Endothelial cell of umbilical vein (primary cell): Measurements from ENCODE around the gene ETS2. TPM values are rescaled to one million over a fixed set of nuclear protein-coding genes. Genes with fewer than 3 reads are reported as not detected.

Experiments
- BruUV-seq: library from RNA; stranded (reverse); fragments of 400-500 nt; replicated peaks from 2 replicates; lab custom pipeline; 2021; lab: Mats Ljungman, UMichigan
- CTCF ChIA-PET: fragments of 300-600, 350-600 bp; sonication (Branson Sonifier 250); formaldehyde crosslinking; loops from one replicate; lab custom pipeline; 2021; ENCODE audit warnings: antibody characterized with exemption, inconsistent platforms; lab: Charles Lee
- POLR2A ChIA-PET: fragments of 300-600, 350-600 bp; sonication (Branson Sonifier 250); formaldehyde crosslinking; loops from one replicate; lab custom pipeline; 2021; ENCODE audit warnings: antibody characterized with exemption, inconsistent platforms; lab: Charles Lee
- DNase-seq: peaks from one replicate; pipeline ENCODE4 v3.0.0-alpha.2; 2011; ENCODE audit warnings: low read depth, low spot score
- FAIRE-seq: peaks from 2 replicates; lab custom pipeline; 2011; peaks lifted over from hg19 to GRCh38; lab: Jason Lieb, UNC
- H2AFZ ChIP-seq: 2 replicates; pipeline ENCODE4 v1.6.0; 2012; ENCODE audit warnings: low read depth, low read length, control low read depth, inconsistent platforms
- H3K27ac ChIP-seq: 2 replicates; pipeline ENCODE4 v1.5.1; 2011; ENCODE audit warnings: low read depth, mild to moderate bottlenecking, control low read depth, low read length, moderate library complexity; ENCODE audit not compliant: insufficient read depth
- H3K27me3 ChIP-seq, 2 experiments: 2 replicates each; pipeline versions ENCODE4 v1.6.0 to v1.6.1; 2011; ENCODE audit warnings: low read length in 2 of 2, mixed read lengths in 1 of 2; ENCODE audit not compliant: control insufficient read depth in 2 of 2, insufficient read depth in 2 of 2
- H3K36me3 ChIP-seq, 2 experiments: 2 replicates in 1 of 2; 3 replicates in 1 of 2; pipeline ENCODE4 v1.5.1; 2011; ENCODE audit warnings: low read length in 2 of 2, mild to moderate bottlenecking in 1 of 2, moderate library complexity in 1 of 2; ENCODE audit not compliant: control insufficient read depth in 2 of 2, insufficient read depth in 2 of 2; ENCODE audit errors: extremely low read depth in 1 of 2
- H3K4me1 ChIP-seq: 3 replicates; pipeline ENCODE4 v1.5.1; 2011; ENCODE audit warnings: mild to moderate bottlenecking, low read length; ENCODE audit not compliant: control insufficient read depth, insufficient read depth; ENCODE audit errors: extremely low read depth
- H3K4me2 ChIP-seq: 2 replicates; pipeline ENCODE4 v1.6.1; 2011; ENCODE audit warnings: low read length, control low read depth, mixed read lengths; ENCODE audit not compliant: insufficient read depth
- H3K4me3 ChIP-seq, 3 experiments: fragments of 200-600 bp in 1 of 3; sonication (generic), shearing (Covaris generic) in 1 of 3; replicated peaks in 1 of 3; 2 replicates each; pipeline ENCODE4 v1.5.1; 2011 to 2016; ENCODE audit warnings: control low read depth in 3 of 3, low read length in 3 of 3, mild to moderate bottlenecking in 2 of 3, inconsistent platforms in 1 of 3, low read depth in 1 of 3, moderate library complexity in 1 of 3; ENCODE audit not compliant: insufficient read depth in 1 of 3
- H3K79me2 ChIP-seq: 2 replicates; pipeline ENCODE4 v1.6.0; 2012; ENCODE audit warnings: low read length, inconsistent platforms; ENCODE audit not compliant: control insufficient read depth, insufficient read depth
- H3K9ac ChIP-seq: replicated peaks from 2 replicates; pipeline ENCODE3; 2011; ENCODE audit warnings: low read length, control low read depth; ENCODE audit not compliant: insufficient read depth; ENCODE audit errors: extremely low read depth
- H3K9me1 ChIP-seq: replicated peaks from 3 replicates; pipeline ENCODE4 v1.6.0; 2011; ENCODE audit warnings: mild to moderate bottlenecking, low read length; ENCODE audit not compliant: control insufficient read depth, insufficient read depth; ENCODE audit errors: extremely low read depth
- H3K9me3 ChIP-seq: replicated peaks from 2 replicates; pipeline ENCODE4 v1.5.1; 2012; ENCODE audit warnings: low read length, inconsistent platforms; ENCODE audit not compliant: control insufficient read depth, insufficient read depth
- H4K20me1 ChIP-seq: replicated peaks from 2 replicates; pipeline ENCODE3; 2011; ENCODE audit warnings: mild to moderate bottlenecking, low read length; ENCODE audit not compliant: control insufficient read depth, insufficient read depth; ENCODE audit errors: extremely low read depth
- CTCF ChIP-seq, 2 donors: IDR thresholded peaks; 1 replicate in 1 of 2; 2 replicates in 1 of 2; pipeline ENCODE4 v1.5.1; 2011; ENCODE audit warnings: low read length in 2 of 2, mild to moderate bottlenecking in 2 of 2, moderate library complexity in 2 of 2, control low read depth in 1 of 2, inconsistent platforms in 1 of 2, low read depth in 1 of 2; ENCODE audit not compliant: insufficient read depth in 1 of 2; ENCODE audit errors: extremely low read depth in 1 of 2
- EZH2 ChIP-seq: IDR thresholded peaks from 2 replicates; pipeline ENCODE4 v1.6.1; 2012; ENCODE audit warnings: borderline replicate concordance, low read depth, mild to moderate bottlenecking, moderate library complexity, low read length, inconsistent platforms; ENCODE audit not compliant: severe bottlenecking
- FOS ChIP-seq: IDR thresholded peaks from 2 replicates; pipeline ENCODE4 v1.6.1; 2011; ENCODE audit warnings: mild to moderate bottlenecking, low read length, moderate library complexity, borderline replicate concordance; ENCODE audit not compliant: insufficient read depth
- GATA2 ChIP-seq: IDR thresholded peaks from 2 replicates; pipeline ENCODE4 v1.7.0; 2011; ENCODE audit warnings: low read depth, mild to moderate bottlenecking, moderate library complexity, mixed read lengths, low read length; ENCODE audit not compliant: insufficient read length, insufficient read depth
- JUN ChIP-seq: IDR thresholded peaks from 2 replicates; pipeline ENCODE4 v1.6.1; 2011; ENCODE audit warnings: borderline replicate concordance, low read depth; ENCODE audit not compliant: insufficient read length, insufficient read depth
- MAX ChIP-seq: IDR thresholded peaks from 2 replicates; pipeline ENCODE4 v1.6.1; 2011; ENCODE audit not compliant: insufficient read depth, insufficient read length
- MYC ChIP-seq: IDR thresholded peaks from one replicate; pipeline ENCODE4 v1.6.1; 2011; ENCODE audit warnings: mild to moderate bottlenecking, low read depth, low read length
- POLR2A ChIP-seq: IDR thresholded peaks from 2 replicates; pipeline ENCODE4 v1.6.1; 2012; ENCODE audit warnings: low read depth, mild to moderate bottlenecking, control low read depth, low read length
- POLR2AphosphoS5 ChIP-seq: IDR thresholded peaks from 2 replicates; pipeline ENCODE4 v1.6.1; 2012; ENCODE audit warnings: low read depth, mild to moderate bottlenecking, control low read depth, low read length, moderate library complexity; ENCODE audit not compliant: insufficient read depth
- dilution Hi-C: fragments of 300-500 bp; cut with MboI; formaldehyde crosslinking; loops from one replicate; pipeline ENCODE4 v1.15.0; 2019; ENCODE audit warnings: low sequenced_read_pairs; ENCODE audit not compliant: extremely low pct_ligation_motif_present
- intact Hi-C: fragments of 100-400 bp; cut with micrococcal nuclease; formaldehyde crosslinking; loops from one replicate; pipeline ENCODE4 v1.10.0; 2022
- polyA plus RNA-seq, 4 experiments: library from polyadenylated mRNA; depleted of rRNA in 3 of 4; stranded (reverse) in 3 of 4; unstranded in 1 of 4; fragments of >200 nt; gene quantifications; 2 replicates each; pipeline versions ENCODE4 v1.2.1 to v1.2.3, GENCODE V29; 2011 to 2012; ENCODE audit warnings: missing spikeins in 1 of 4
- total RNA-seq: library from RNA; stranded (reverse); gene quantifications from 2 replicates; pipeline ENCODE4 v1.2.3, GENCODE V29; 2021

Gene ETS2
- total and polyA plus RNA-seq, 2 donors (not counting 3 experiments of a cell fraction or from before 2014, with no cell fraction given): 16.3 to 54.5 TPM

DNA sequence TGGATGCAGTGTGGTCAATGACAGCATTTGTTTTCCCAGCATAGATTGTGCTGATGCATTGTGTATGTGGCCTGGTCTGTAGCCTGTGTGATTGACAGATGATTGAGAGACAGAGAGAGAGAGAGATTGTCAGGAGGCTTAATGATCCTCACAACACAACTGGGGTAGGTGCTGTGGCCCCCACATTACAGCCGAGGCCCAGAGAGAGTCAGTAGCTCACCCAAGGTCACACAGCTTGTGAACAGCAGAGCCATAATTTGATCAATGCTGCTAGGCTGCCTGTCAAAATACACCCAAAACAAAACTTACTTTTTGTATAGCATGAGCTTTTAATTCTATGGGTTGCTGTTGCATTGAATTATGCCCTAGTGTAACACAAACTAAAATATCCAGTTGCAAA lies 20.2 kb upstream of the ETS2 start:
- H3K4me3 ChIP-seq: no peak overlapping the region
- ChIA-PET CTCF (interaction anchor here (1.2 kb wide), 1 partner anchor 9 kb away, joined by 4 read pairs; no protein-coding TSS in a partner anchor), POLR2A (interaction anchor here (0.6 kb wide), 1 partner anchor 232 kb away, joined by 3 read pairs; no protein-coding TSS in a partner anchor)
- FAIRE-seq: no peak
- H3K9me3 ChIP-seq: no peaks in the 10 kb centered on the region
- TF ChIP-seq MYC: no peak
- H2AFZ ChIP-seq: no peak overlapping the region
- intact Hi-C loops: no loop called here
- H3K36me3 ChIP-seq: no peaks in the 10 kb centered on the region
- H3K9ac ChIP-seq: no peak overlapping the region
- DNase-seq: no peak
- H3K9me1 ChIP-seq: no peaks in the 10 kb centered on the region
- no peaks in the 10 kb centered on the region for H3K79me2 ChIP-seq
- no peaks in the 10 kb centered on the region for H3K27me3 ChIP-seq
- H3K4me1 ChIP-seq: no peaks in the 10 kb centered on the region
- H3K4me2 ChIP-seq: no peak overlapping the region
- no peak overlapping the region for H3K27ac ChIP-seq
- no peaks in the 10 kb centered on the region for H4K20me1 ChIP-seq
- no TSS peak for BruUV-seq
- dilution Hi-C loops: no loop called here

DNA sequence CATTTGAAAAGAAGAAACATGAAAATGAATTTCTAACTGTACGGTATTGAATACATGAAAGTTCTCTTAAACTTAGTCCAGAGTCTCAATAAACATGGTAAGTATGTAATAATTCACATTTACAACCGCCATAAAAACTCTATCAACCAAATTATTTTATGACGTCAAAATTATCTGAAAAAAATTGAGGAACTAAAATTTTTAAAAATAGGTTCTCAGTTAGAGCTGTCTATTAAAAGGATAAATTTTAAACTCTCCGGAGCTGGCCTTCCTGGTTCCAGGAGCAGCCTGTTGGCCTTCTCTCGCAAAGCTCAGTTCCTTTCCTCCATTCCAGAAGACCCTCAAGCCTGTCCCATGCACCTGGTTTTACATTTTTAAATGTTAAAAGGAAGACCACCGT lies 18.7 kb upstream of the ETS2 start:
- TF ChIP-seq POLR2A (no peak), MYC (no peak), JUN (no peak), MAX (no peak), EZH2 (no peak), CTCF (IDR thresholded peaks at IDR 0.05; ENCODE audit: extremely low read depth in 1 of 2, insufficient read depth in 1 of 2, low read depth in 1 of 2, low read length in 2 of 2) (no peak), FOS (no peak), GATA2 (no peak), POLR2AphosphoS5 (no peak)
- dilution Hi-C loops: no loop called here
- no peaks in the 10 kb centered on the region for H3K27me3 ChIP-seq
- intact Hi-C loops: no loop called here
- no peak overlapping the region for H3K27ac ChIP-seq
- DNase-seq: no peak
- CTCF ChIA-PET: interaction anchor here (1.0 to 1.2 kb wide), 3 partner anchors 10 to 20 kb away, joined by 3 to 4 read pairs (median 4); no protein-coding TSS in a partner anchor
- H3K4me1 ChIP-seq: no peaks in the 10 kb centered on the region
- H4K20me1 ChIP-seq: no peaks in the 10 kb centered on the region
- H3K4me3 ChIP-seq: no peak overlapping the region
- no peaks in the 10 kb centered on the region for H3K9me1 ChIP-seq
- H3K79me2 ChIP-seq: no peaks in the 10 kb centered on the region
- no peak overlapping the region for H3K4me2 ChIP-seq
- no peak for FAIRE-seq
- H3K36me3 ChIP-seq: no peaks in the 10 kb centered on the region
- no TSS peak for BruUV-seq
- H3K9ac ChIP-seq: no peak overlapping the region
- H3K9me3 ChIP-seq: no peaks in the 10 kb centered on the region
- H2AFZ ChIP-seq: no peak overlapping the region
- POLR2A ChIA-PET: no interaction called here
